Measurements from ENCODE around the gene PANX2. TPM values are rescaled to one million over a fixed set of nuclear protein-coding genes. Genes with fewer than 3 reads are reported as not detected.

Gene PANX2
- total RNA-seq, 1 donor from 2014 or later = 2.5 TPM

GRCh38 chr22:50210378-50211139 lies 40.0 kb downstream of the PANX2 start:
- peaks cover 14% of the 10 kb centered on the region for H3K4me1 ChIP-seq
- ATAC-seq (peak in 1 of 2 donors; percentile 4), DNase-seq (peak; percentile 48)
- intact Hi-C loops (cut with DNase I) = no loop called here
- H3K9me3 ChIP-seq = no peaks in the 10 kb centered on the region
- no peaks in the 10 kb centered on the region for H3K27me3 ChIP-seq (ENCODE audit: low read depth)
- TF ChIP-seq CTCF (IDR thresholded peaks at IDR 0.05) = no peak
- H3K36me3 ChIP-seq = peaks cover 97% of the 10 kb centered on the region
- no peak overlapping the region for H3K4me3 ChIP-seq
- H3K27ac ChIP-seq = no peak overlapping the region

GRCh38 chr22:50211147-50211546 lies 40.6 kb downstream of the PANX2 start:
- TF ChIP-seq CTCF (IDR thresholded peaks at IDR 0.05) = no peak
- DNase-seq = no peak
- Histone ChIP-seq H3K36me3 (peaks cover 98% of the 10 kb centered on the region), H3K27me3 (ENCODE audit: low read depth) (no peaks in the 10 kb centered on the region), H3K9me3 (no peaks in the 10 kb centered on the region), H3K27ac (no peak overlapping the region), H3K4me3 (no peak overlapping the region), H3K4me1 (peaks cover 14% of the 10 kb centered on the region)
- ATAC-seq = no peak
- intact Hi-C loops (cut with DNase I) = no loop called here

- intact Hi-C loops (cut with DNase I) = no loop called here
- Histone ChIP-seq H3K4me1 (no peaks in the 10 kb centered on the region), H3K4me3 (no peak overlapping the region), H3K27ac (no peak overlapping the region), H3K36me3 (peaks cover 98% of the 10 kb centered on the region), H3K9me3 (no peaks in the 10 kb centered on the region), H3K27me3 (ENCODE audit: low read depth) (no peaks in the 10 kb centered on the region)
- no peak for TF ChIP-seq CTCF (IDR thresholded peaks at IDR 0.05)
- DNase-seq (no peak), ATAC-seq (no peak)
Observed at GRCh38 chr22:50213263-50213662, 42.7 kb downstream of the PANX2 start.

- Histone ChIP-seq H3K4me3 (no peak overlapping the region), H3K4me1 (peaks cover 6% of the 10 kb centered on the region), H3K36me3 (peaks cover 91% of the 10 kb centered on the region), H3K9me3 (no peaks in the 10 kb centered on the region), H3K27me3 (ENCODE audit: low read depth) (no peaks in the 10 kb centered on the region), H3K27ac (no peak overlapping the region)
- intact Hi-C loops (cut with DNase I) = no loop called here
- ATAC-seq = no peak
- no peak for TF ChIP-seq CTCF (IDR thresholded peaks at IDR 0.05)
- DNase-seq = peak; percentile 38
Observed at GRCh38 chr22:50215297-50216054, 44.9 kb downstream of the PANX2 start.

- Histone ChIP-seq H3K9me3 (no peaks in the 10 kb centered on the region), H3K4me3 (no peak overlapping the region), H3K4me1 (peaks cover 6% of the 10 kb centered on the region), H3K27ac (no peak overlapping the region), H3K36me3 (peaks cover 91% of the 10 kb centered on the region), H3K27me3 (ENCODE audit: low read depth) (no peaks in the 10 kb centered on the region)
- intact Hi-C loops (cut with DNase I) = no loop called here
- DNase-seq (peak; percentile 36), ATAC-seq (no peak)
- no peak for TF ChIP-seq CTCF (IDR thresholded peaks at IDR 0.05)
Observed at GRCh38 chr22:50216055-50216683, 45.6 kb downstream of the PANX2 start.
